ENCODE measurements around the gene OMP. TPM values are rescaled to one million over a fixed set of nuclear protein-coding genes. Genes with fewer than 3 reads are reported as not detected.

The OMP gene
- total RNA-seq, 4 donors from 2014 or later, result 1.1 TPM; not detected in 3

DNA sequence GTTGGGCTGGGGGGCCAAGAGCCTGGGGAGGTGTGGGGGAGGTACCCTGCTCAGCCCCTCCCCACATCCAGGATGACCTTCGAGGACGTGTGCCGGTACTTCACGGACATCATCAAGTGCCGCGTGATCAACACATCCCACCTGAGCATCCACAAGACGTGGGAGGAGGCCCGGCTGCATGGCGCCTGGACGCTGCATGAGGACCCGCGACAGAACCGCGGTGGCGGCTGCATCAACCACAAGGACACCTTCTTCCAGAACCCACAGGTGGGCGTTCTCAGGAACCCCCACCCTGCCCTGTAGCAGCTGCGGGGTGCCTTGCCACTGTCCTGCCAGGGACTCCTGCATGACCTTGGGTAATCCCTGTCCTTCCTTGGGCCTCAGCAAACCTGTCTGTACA lies 15.4 kb downstream of the OMP start:
- no peak for DNase-seq

DNA sequence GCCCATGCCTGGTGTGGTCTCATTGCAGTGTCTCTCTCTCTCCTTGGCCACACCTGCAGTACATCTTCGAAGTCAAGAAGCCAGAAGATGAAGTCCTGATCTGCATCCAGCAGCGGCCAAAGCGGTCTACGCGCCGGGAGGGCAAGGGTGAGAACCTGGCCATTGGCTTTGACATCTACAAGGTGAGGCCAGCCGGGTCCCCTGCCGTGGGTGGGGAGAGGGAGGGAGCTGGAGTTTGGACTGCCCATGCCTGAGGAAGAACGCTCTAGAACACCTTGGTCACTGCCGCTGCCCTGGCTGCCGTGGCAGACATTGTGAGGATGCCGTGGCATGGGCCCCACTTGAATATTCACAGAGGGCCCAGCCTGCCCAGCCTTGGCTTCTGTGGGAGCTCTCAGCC lies 16.3 kb downstream of the OMP start:
- H3K4me1 ChIP-seq, result no peaks in the 10 kb centered on the region
- H3K36me3 ChIP-seq, result peaks cover 0 to 87% (median 0%) of the 10 kb centered on the region in 3 donors
- DNase-seq, result no peak
- H3K27me3 ChIP-seq, result no peaks in the 10 kb centered on the region
- no peak overlapping the region for H3K4me3 ChIP-seq
- H3K27ac ChIP-seq, result no peak overlapping the region
- TF ChIP-seq POLR2A (IDR thresholded peaks at IDR 0.05), result no peak
- no peak for TF ChIP-seq CTCF (IDR thresholded peaks at IDR 0.05)
- H3K9me3 ChIP-seq, result no peaks in the 10 kb centered on the region
- 86 to 91% methylated on average over 8 to 10 of the region's 12 CpGs for WGBS, 2 donors
- intact Hi-C loops (cut with DNase I), result no loop called here

More for the DNA sequence above, 15.4 kb downstream of the OMP start:
- Histone ChIP-seq H3K36me3 (peaks cover 0 to 80% (median 0%) of the 10 kb centered on the region in 3 donors), H3K27ac (no peak overlapping the region), H3K4me1 (no peaks in the 10 kb centered on the region), H3K9me3 (no peaks in the 10 kb centered on the region), H3K4me3 (no peak overlapping the region), H3K27me3 (no peaks in the 10 kb centered on the region)
- TF ChIP-seq POLR2A (IDR thresholded peaks at IDR 0.05), result no peak
- TF ChIP-seq CTCF (IDR thresholded peaks at IDR 0.05), result no peak
- WGBS, 2 donors, result 75% methylated on average over 4 of the region's 17 CpGs; no CpG with 5 or more reads in 1 of the 2 donors
- intact Hi-C loops (cut with DNase I), result no loop called here

GRCh38 chr11:77119531-77119936 lies 16.9 kb downstream of the OMP start:
- H3K4me1 ChIP-seq, result no peaks in the 10 kb centered on the region
- no peaks in the 10 kb centered on the region for H3K27me3 ChIP-seq
- 80 to 100% methylated on average over 1 of the region's 9 CpGs for WGBS, 2 donors
- H3K9me3 ChIP-seq, result no peaks in the 10 kb centered on the region
- intact Hi-C loops (cut with DNase I), result no loop called here
- TF ChIP-seq CTCF (IDR thresholded peaks at IDR 0.05) (no peak), POLR2A (IDR thresholded peaks at IDR 0.05) (no peak)
- H3K4me3 ChIP-seq, result no peak overlapping the region
- H3K27ac ChIP-seq, result no peak overlapping the region
- peaks cover 0 to 87% (median 0%) of the 10 kb centered on the region in 3 donors for H3K36me3 ChIP-seq
- DNase-seq, result no peak

DNA sequence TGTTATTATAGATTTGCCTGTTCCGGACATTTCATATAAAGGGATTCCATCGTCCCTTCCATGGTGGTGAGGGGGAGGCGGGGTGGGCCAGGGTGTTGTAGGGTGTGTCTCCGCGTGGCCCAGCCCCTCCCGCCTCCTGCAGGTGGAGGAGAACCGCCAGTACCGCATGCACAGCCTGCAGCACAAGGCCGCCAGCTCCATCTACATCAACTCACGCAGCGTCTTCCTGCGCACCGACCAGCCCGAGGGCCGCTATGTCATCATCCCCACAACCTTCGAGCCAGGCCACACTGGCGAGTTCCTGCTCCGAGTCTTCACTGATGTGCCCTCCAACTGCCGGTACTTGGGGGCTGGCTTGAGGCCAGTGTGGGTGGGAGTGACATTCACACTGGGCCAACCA lies 17.9 kb downstream of the OMP start:
- Histone ChIP-seq H3K4me1 (no peaks in the 10 kb centered on the region), H3K9me3 (no peaks in the 10 kb centered on the region), H3K4me3 (no peak overlapping the region), H3K36me3 (peaks cover 0 to 81% (median 0%) of the 10 kb centered on the region in 3 donors), H3K27me3 (no peaks in the 10 kb centered on the region), H3K27ac (no peak overlapping the region)
- no peak for DNase-seq
- WGBS, 2 donors, result 84 to 94% methylated on average over 12 to 19 of the region's 19 CpGs
- intact Hi-C loops (cut with DNase I), result no loop called here
- TF ChIP-seq CTCF (IDR thresholded peaks at IDR 0.05) (no peak), POLR2A (IDR thresholded peaks at IDR 0.05) (no peak)

GRCh38 chr11:77121096-77121640 lies 18.5 kb downstream of the OMP start:
- Histone ChIP-seq H3K4me3 (no peak overlapping the region), H3K36me3 (peaks cover 0 to 75% (median 0%) of the 10 kb centered on the region in 3 donors), H3K9me3 (no peaks in the 10 kb centered on the region), H3K4me1 (no peaks in the 10 kb centered on the region), H3K27ac (no peak overlapping the region), H3K27me3 (no peaks in the 10 kb centered on the region)
- WGBS, 2 donors, result 70% methylated on average over 3 of the region's 10 CpGs; no CpG with 5 or more reads in 1 of the 2 donors
- DNase-seq, result no peak
- intact Hi-C loops (cut with DNase I), result no loop called here
- TF ChIP-seq POLR2A (IDR thresholded peaks at IDR 0.05) (no peak), CTCF (IDR thresholded peaks at IDR 0.05) (no peak)

Data from esophagus squamous epithelium (tissue), 5 donors.